SU-DHL-6 (cell line): Measurements from ENCODE around the gene LRP1.

Source experiments
- H2AFZ ChIP-seq: fragments of 200-600 bp; sonication (generic); 2 replicates; pipeline ENCODE4 v1.6.1; 2014; ENCODE audit warnings: low read depth, mild to moderate bottlenecking, moderate library complexity, mixed read lengths, antibody characterized with exemption, low read length; ENCODE audit not compliant: severe bottlenecking
- H3F3A ChIP-seq: fragments of 200-600 bp; shearing (Covaris generic); 2 replicates; pipeline ENCODE4 v1.6.0; 2016; ENCODE audit warnings: antibody characterized with exemption, mild to moderate bottlenecking; ENCODE audit not compliant: insufficient read depth
- H3K27ac ChIP-seq: fragments of 200-600 bp; sonication (generic); 2 replicates; pipeline ENCODE4 v1.5.1; 2016; ENCODE audit warnings: low read depth, mild to moderate bottlenecking, low read length, moderate library complexity, mixed read lengths
- H3K27me3 ChIP-seq: fragments of 200-600 bp; sonication (generic), shearing (Covaris generic); 2 replicates; pipeline ENCODE4 v1.6.0; 2014; ENCODE audit warnings: mild to moderate bottlenecking, low read length
- H3K36me3 ChIP-seq: fragments of 200-600 bp; sonication (generic); 2 replicates; pipeline ENCODE4 v1.6.1; 2014; ENCODE audit warnings: mild to moderate bottlenecking, low read length, mixed read lengths
- H3K4me2 ChIP-seq: fragments of 300-600, 200-600 bp; shearing (Covaris generic), sonication (generic); 2 replicates; pipeline ENCODE4 v1.6.0; 2014; ENCODE audit warnings: low read length, low read depth, mild to moderate bottlenecking; ENCODE audit not compliant: poor library complexity, severe bottlenecking
- H3K4me3 ChIP-seq: fragments of 200-600 bp; sonication (generic); 2 replicates; pipeline ENCODE4 v1.5.1; 2014; ENCODE audit warnings: antibody characterized with exemption, low read length, mild to moderate bottlenecking, mixed read lengths; ENCODE audit not compliant: insufficient read depth, poor library complexity, severe bottlenecking
- H3K79me2 ChIP-seq: fragments of 200-600 bp; sonication (generic); 2 replicates; pipeline ENCODE4 v1.6.1; 2014; ENCODE audit warnings: mild to moderate bottlenecking, low read length, moderate library complexity; ENCODE audit not compliant: insufficient read depth
- H3K9ac ChIP-seq: fragments of 200-600 bp; sonication (generic); 2 replicates; pipeline ENCODE4 v1.7.0; 2014; ENCODE audit warnings: mild to moderate bottlenecking, low read length
- H3K9me2 ChIP-seq: fragments of 200-600 bp; sonication (generic); replicated peaks from 2 replicates; pipeline ENCODE4 v1.6.1; 2014; ENCODE audit warnings: low read length; ENCODE audit not compliant: insufficient read depth
- H3K9me3 ChIP-seq: fragments of 200-600 bp; sonication (generic); 2 replicates; pipeline ENCODE4 v1.6.1; 2014; ENCODE audit warnings: low read length, mixed read lengths; ENCODE audit not compliant: insufficient read depth
- H4K20me1 ChIP-seq: fragments of 200-600 bp; sonication (generic); 2 replicates; pipeline ENCODE4 v1.6.1; 2014; ENCODE audit warnings: low read depth, mild to moderate bottlenecking, antibody characterized with exemption, low read length, moderate library complexity, mixed read lengths
- CTCF ChIP-seq: fragments of 200-600 bp; sonication (generic); IDR thresholded peaks from one replicate; pipeline ENCODE4 v1.5.1; 2017; ENCODE audit warnings: antibody characterized with exemption, mild to moderate bottlenecking, low read length, moderate library complexity; ENCODE audit not compliant: insufficient read depth, poor library complexity, severe bottlenecking
- EZH2phosphoT487 ChIP-seq: fragments of 200-600 bp; sonication (generic), shearing (Covaris generic); conservative IDR thresholded peaks from 2 replicates; pipeline ENCODE4 v1.6.1; 2018; ENCODE audit warnings: mild to moderate bottlenecking, antibody characterized with exemption, low read length, moderate library complexity, mixed read lengths

The LRP1 gene

GRCh38 chr12:57230381-57231155, 102.3 kb downstream of the LRP1 start:
- no peaks in the 10 kb centered on the region for H3K9me2 ChIP-seq
- peaks cover 23% of the 10 kb centered on the region for H3K36me3 ChIP-seq
- TF ChIP-seq CTCF (no peak), EZH2phosphoT487 (no peak)
- peaks cover 25% of the 10 kb centered on the region for H3F3A ChIP-seq
- peak overlapping the region; percentile 62 for H3K4me3 ChIP-seq
- H3K4me2 ChIP-seq: peak overlapping the region; percentile 89
- no peaks in the 10 kb centered on the region for H3K9me3 ChIP-seq
- H3K27ac ChIP-seq: peak overlapping the region; percentile 72
- no peaks in the 10 kb centered on the region for H3K27me3 ChIP-seq
- no peaks in the 10 kb centered on the region; the same call in 1 of the 2 replicates for H4K20me1 ChIP-seq
- H3K9ac ChIP-seq: peak overlapping the region; percentile 89
- H3K79me2 ChIP-seq: peaks cover 30% of the 10 kb centered on the region
- H2AFZ ChIP-seq: no peak overlapping the region

GRCh38 chr12:57231276-57232021, 103.2 kb downstream of the LRP1 start:
- Histone ChIP-seq H3K36me3 (peaks cover 23% of the 10 kb centered on the region), H3K79me2 (peaks cover 30% of the 10 kb centered on the region), H3K4me3 (peak overlapping the region; percentile 62), H3K9me3 (no peaks in the 10 kb centered on the region), H3K27me3 (no peaks in the 10 kb centered on the region), H3K27ac (no peak overlapping the region), H2AFZ (no peak overlapping the region), H3K9me2 (no peaks in the 10 kb centered on the region), H3F3A (peaks cover 17% of the 10 kb centered on the region), H4K20me1 (no peaks in the 10 kb centered on the region; the same call in 1 of the 2 replicates), H3K4me2 (peak overlapping the region; percentile 89), H3K9ac (peak overlapping the region; percentile 89)
- TF ChIP-seq CTCF (no peak), EZH2phosphoT487 (no peak)

- TF ChIP-seq CTCF (no peak), EZH2phosphoT487 (no peak)
- Histone ChIP-seq H3K9me2 (no peaks in the 10 kb centered on the region), H3K4me3 (no peak overlapping the region), H3K79me2 (peaks cover 30% of the 10 kb centered on the region), H3K9ac (no peak overlapping the region), H3K27me3 (no peaks in the 10 kb centered on the region), H3K36me3 (peaks cover 23% of the 10 kb centered on the region), H4K20me1 (no peaks in the 10 kb centered on the region; the same call in 1 of the 2 replicates), H3K27ac (no peak overlapping the region), H3K9me3 (no peaks in the 10 kb centered on the region), H3K4me2 (no peak overlapping the region), H3F3A (peaks cover 17% of the 10 kb centered on the region), H2AFZ (no peak overlapping the region)
Measured at GRCh38 chr12:57232156-57232756, 104.0 kb downstream of the LRP1 start.
